GM23338 (cell line): Measurements from ENCODE around the gene UBA5. TPM values are rescaled to one million over a fixed set of nuclear protein-coding genes. Genes with fewer than 3 reads are reported as not detected.

ENCODE experiments used
- ATAC-seq: fragments of 200-7000 bp; cut with Tn5 transposase; 3 replicates; pipeline ENCODE4 v1.9.1; 2020
- DNase-seq: peaks from one replicate; pipeline ENCODE4 v3.0.0-alpha.2; 2015; ENCODE audit warnings: low spot score
- H2AFZ ChIP-seq: fragments of 200-600 bp; sonication (generic); 2 replicates; pipeline ENCODE4 v1.8.0; 2016; ENCODE audit warnings: antibody characterized with exemption, mild to moderate bottlenecking, moderate library complexity
- H3F3A ChIP-seq: fragments of 200-600 bp; sonication (generic); replicated peaks from 2 replicates; pipeline ENCODE4 v1.8.0; 2017; ENCODE audit warnings: antibody characterized with exemption, mixed run types, low read depth
- H3K27ac ChIP-seq: fragments of 200-600 bp; sonication (generic); 2 replicates; pipeline ENCODE4 v1.6.1; 2016; ENCODE audit warnings: low read depth
- H3K27me3 ChIP-seq: fragments of 200-600 bp; sonication (generic); 2 replicates; pipeline ENCODE4 v1.8.0; 2016; ENCODE audit warnings: mild to moderate bottlenecking, mixed run types, moderate library complexity; ENCODE audit not compliant: insufficient read depth
- H3K36me3 ChIP-seq: fragments of 200-600 bp; sonication (generic); 2 replicates; pipeline ENCODE4 v1.8.0; 2016; ENCODE audit warnings: mild to moderate bottlenecking; ENCODE audit not compliant: insufficient read depth
- H3K4me1 ChIP-seq: fragments of 200-600 bp; sonication (generic); 2 replicates; pipeline ENCODE4 v1.8.0; 2016; ENCODE audit warnings: mild to moderate bottlenecking, moderate library complexity; ENCODE audit not compliant: insufficient read depth
- H3K4me2 ChIP-seq: fragments of 200-600 bp; sonication (generic); 2 replicates; pipeline ENCODE4 v1.7.1; 2017; ENCODE audit warnings: mixed run types
- H3K4me3 ChIP-seq: fragments of 200-600 bp; sonication (generic); 2 replicates; pipeline ENCODE4 v1.6.1; 2016; ENCODE audit warnings: mixed run types
- H3K79me2 ChIP-seq: fragments of 200-600 bp; sonication (generic); replicated peaks from 2 replicates; pipeline ENCODE4 v1.8.0; 2017; ENCODE audit warnings: mild to moderate bottlenecking; ENCODE audit not compliant: insufficient read depth
- H3K9me2 ChIP-seq: fragments of 200-600 bp; sonication (generic); 2 replicates; pipeline ENCODE4 v1.8.0; 2017; ENCODE audit not compliant: insufficient read depth
- H4K20me1 ChIP-seq: fragments of 200-600 bp; sonication (generic); replicated peaks from 2 replicates; pipeline ENCODE4 v1.8.0; 2017; ENCODE audit warnings: mild to moderate bottlenecking; ENCODE audit not compliant: insufficient read depth
- H3K27ac Mint-ChIP-seq: 2 replicates; pipeline ENCODE4 v1.8.0; 2020; ENCODE audit warnings: inconsistent platforms, mild to moderate bottlenecking, moderate library complexity, mixed read lengths
- H3K27me3 Mint-ChIP-seq: 3 replicates; pipeline ENCODE4 v1.8.0; 2022; ENCODE audit warnings: low read depth, mild to moderate bottlenecking, moderate library complexity, mixed read lengths, inconsistent platforms; ENCODE audit not compliant: insufficient read depth, poor library complexity
- H3K36me3 Mint-ChIP-seq: 3 replicates; pipeline ENCODE4 v1.8.0; 2021; ENCODE audit warnings: low read depth, mild to moderate bottlenecking, inconsistent platforms, moderate library complexity, mixed read lengths
- H3K4me1 Mint-ChIP-seq: 3 replicates; pipeline ENCODE4 v1.8.0; 2020; ENCODE audit warnings: mild to moderate bottlenecking, inconsistent platforms, mixed read lengths
- H3K4me3 Mint-ChIP-seq: 3 replicates; pipeline ENCODE4 v1.8.0; 2021; ENCODE audit warnings: moderate library complexity, mild to moderate bottlenecking, inconsistent platforms, mixed read lengths
- H3K9me3 Mint-ChIP-seq: 3 replicates; pipeline ENCODE4 v1.8.0; 2020; ENCODE audit warnings: moderate library complexity, mild to moderate bottlenecking, inconsistent platforms, mixed read lengths
- CREB1 ChIP-seq: fragments of 250-450 bp; sonication (Bioruptor Pico); IDR thresholded peaks from 2 replicates; pipeline ENCODE4 v1.5.0; 2020; ENCODE audit warnings: low read depth, mild to moderate bottlenecking, moderate library complexity
- ETS1 ChIP-seq: IDR thresholded peaks from 2 replicates; pipeline ENCODE4 v1.6.1; 2016; ENCODE audit warnings: antibody characterized with exemption
- EZH2 ChIP-seq: fragments of 200-600 bp; sonication (generic); IDR thresholded peaks from one replicate; pipeline ENCODE4 v1.8.0; 2017; ENCODE audit warnings: antibody characterized with exemption, mild to moderate bottlenecking, low read depth; ENCODE audit not compliant: unreplicated experiment
- EZH2phosphoT487 ChIP-seq: fragments of 200-600 bp; sonication (generic); IDR thresholded peaks from one replicate; pipeline ENCODE4 v1.8.1; 2018; ENCODE audit warnings: antibody characterized with exemption; ENCODE audit not compliant: unreplicated experiment
- JUNB ChIP-seq: IDR thresholded peaks from one replicate; pipeline ENCODE4 v1.6.1; 2016; ENCODE audit warnings: antibody characterized with exemption; ENCODE audit not compliant: unreplicated experiment
- NANOG ChIP-seq: IDR thresholded peaks from 2 replicates; pipeline ENCODE4 v1.6.1; 2016; ENCODE audit warnings: antibody characterized with exemption, borderline replicate concordance
- POLR2AphosphoS5 ChIP-seq: IDR thresholded peaks from 2 replicates; pipeline ENCODE4 v1.6.1; 2016; ENCODE audit warnings: antibody characterized with exemption, low read depth
- REST ChIP-seq: IDR thresholded peaks from one replicate; pipeline ENCODE4 v1.6.1; 2018; ENCODE audit warnings: antibody characterized with exemption; ENCODE audit not compliant: unreplicated experiment
- STAT1 ChIP-seq: IDR thresholded peaks from one replicate; pipeline ENCODE4 v1.6.1; 2016; ENCODE audit warnings: antibody characterized with exemption; ENCODE audit not compliant: unreplicated experiment
- ZNF114 ChIP-seq: fragments of 250-450 bp; sonication (Bioruptor Pico); IDR thresholded peaks from 2 replicates; pipeline ENCODE4 v1.5.0; 2020; ENCODE audit warnings: mild to moderate bottlenecking, moderate library complexity
- ZNF331 ChIP-seq: fragments of 250-450 bp; sonication (Bioruptor Pico); IDR thresholded peaks from 2 replicates; pipeline ENCODE4 v1.5.0; 2020; ENCODE audit warnings: low read depth, mild to moderate bottlenecking, moderate library complexity
- ZNF462 ChIP-seq: fragments of 250-450 bp; sonication (Bioruptor Pico); IDR thresholded peaks from 2 replicates; pipeline ENCODE4 v1.5.0; 2020; ENCODE audit warnings: mild to moderate bottlenecking, moderate library complexity
- polyA plus RNA-seq: library from polyadenylated mRNA; unstranded; fragments of >200 nt; fragmentation: Nextera tagmentation; extraction: Ambion mirVana; gene quantifications from 2 replicates; pipeline ENCODE4 v1.2.1, GENCODE V29; 2016
- total RNA-seq: library from RNA; depleted of rRNA; stranded (reverse); fragments of >200 nt; shearing (Covaris generic); gene quantifications from 2 replicates; pipeline ENCODE4 v1.2.3, GENCODE V29; 2014

The UBA5 gene
- total and polyA plus RNA-seq, 2 experiments from 2014 or later, result 22.8 to 51.5 TPM

- Mint-ChIP-seq H3K27ac (no peak overlapping the region), H3K27me3 (peaks cover 7% of the 10 kb centered on the region), H3K9me3 (no peaks in the 10 kb centered on the region), H3K4me3 (no peak overlapping the region), H3K4me1 (no peaks in the 10 kb centered on the region), H3K36me3 (peaks cover 24% of the 10 kb centered on the region; the same call in 2 of the 3 replicates)
- Histone ChIP-seq H4K20me1 (no peaks in the 10 kb centered on the region), H3K36me3 (peaks cover 30% of the 10 kb centered on the region), H2AFZ (no peak overlapping the region), H3K79me2 (no peaks in the 10 kb centered on the region), H3F3A (no peaks in the 10 kb centered on the region), H3K4me2 (no peak overlapping the region), H3K9me2 (no peaks in the 10 kb centered on the region), H3K4me3 (no peak overlapping the region), H3K27ac (no peak overlapping the region), H3K4me1 (no peaks in the 10 kb centered on the region), H3K27me3 (no peaks in the 10 kb centered on the region)
- DNase-seq (no peak), ATAC-seq (no peak)
- TF ChIP-seq NANOG (no peak), ZNF331 (CRISPR knock-in tag) (no peak), POLR2AphosphoS5 (no peak), ZNF114 (CRISPR knock-in tag) (no peak)
Observed at GRCh38 chr3:132695422-132695821, 35.3 kb downstream of the UBA5 start.

- peaks cover 33% of the 10 kb centered on the region for H3K36me3 ChIP-seq
- no peak overlapping the region for H2AFZ ChIP-seq
- H3K27me3 Mint-ChIP-seq, result peaks cover 3% of the 10 kb centered on the region
- H3K79me2 ChIP-seq, result no peaks in the 10 kb centered on the region
- no peaks in the 10 kb centered on the region for H3K9me2 ChIP-seq
- TF ChIP-seq POLR2AphosphoS5 (no peak), JUNB (no peak), CREB1 (CRISPR knock-in tag) (no peak), ZNF114 (CRISPR knock-in tag) (no peak), EZH2phosphoT487 (no peak), NANOG (no peak), REST (no peak), STAT1 (no peak), ZNF462 (no peak), EZH2 (no peak), ZNF331 (CRISPR knock-in tag) (no peak), ETS1 (no peak)
- 0 out of 2 replicates have a peak, but pooled peaks cover 4% of the 10 kb centered on the region for H4K20me1 ChIP-seq
- DNase-seq, result no peak
- no peaks in the 10 kb centered on the region for H3K27me3 ChIP-seq
- H3K4me1 ChIP-seq, result no peaks in the 10 kb centered on the region
- H3K27ac Mint-ChIP-seq, result no peak overlapping the region
- no peak for ATAC-seq
- no peaks in the 10 kb centered on the region for H3F3A ChIP-seq
- H3K4me3 Mint-ChIP-seq, result no peak overlapping the region
- H3K4me3 ChIP-seq, result no peak overlapping the region
- no peak overlapping the region for H3K4me2 ChIP-seq
- peaks cover 34% of the 10 kb centered on the region for H3K36me3 Mint-ChIP-seq
- no peaks in the 10 kb centered on the region for H3K4me1 Mint-ChIP-seq
- no peaks in the 10 kb centered on the region for H3K9me3 Mint-ChIP-seq
- no peak overlapping the region for H3K27ac ChIP-seq
Observed at GRCh38 chr3:132703733-132704132, 43.6 kb downstream of the UBA5 start.
